B cell (primary cell): ENCODE data around the gene CSF1. TPM values are rescaled to one million over a fixed set of nuclear protein-coding genes. Genes with fewer than 3 reads are reported as not detected.
A peak's percentile ranks its signal among the peaks of the same experiment; 100 is the strongest.

Experiments
- ATAC-seq: fragments of 200-7000 bp; cut with Tn5 transposase; one replicate; pipeline ENCODE4 v1.10.0; 2021; ENCODE audit warnings: low read depth, mild to moderate bottlenecking, moderate number of reproducible peaks, moderate library complexity
- CTCF ChIA-PET: fragments of 350-600 bp; sonication (Branson Sonifier 250); formaldehyde crosslinking; loops from one replicate; lab custom pipeline; 2021; ENCODE audit warnings: antibody characterized with exemption, inconsistent platforms; lab: Charles Lee
- POLR2A ChIA-PET: fragments of 350-600 bp; sonication (Branson Sonifier 250); formaldehyde crosslinking; loops from one replicate; lab custom pipeline; 2021; ENCODE audit warnings: antibody characterized with exemption; lab: Charles Lee
- DNase-seq: peaks from one replicate; pipeline ENCODE4 v3.0.0; 2013
- H2AFZ ChIP-seq: 2 replicates; pipeline ENCODE4 v1.6.1; 2012; ENCODE audit warnings: mild to moderate bottlenecking, low read depth, low read length; ENCODE audit not compliant: insufficient read depth, poor library complexity, severe bottlenecking
- H3K27ac ChIP-seq, 2 donors: 1 replicate in 1 of 2; 2 replicates in 1 of 2; pipeline ENCODE4 v1.5.1; 2012 to 2013; ENCODE audit warnings: low read length in 2 of 2, mild to moderate bottlenecking in 2 of 2, moderate library complexity in 1 of 2
- H3K27me3 ChIP-seq, 4 experiments: fragments of 200-600 bp in 1 of 4; sonication (generic) in 1 of 4; replicated peaks in 1 of 4; 1 replicate in 2 of 4; 2 replicates in 2 of 4; pipeline versions ENCODE4 v1.6.1 to v1.7.0; 2013 to 2016; ENCODE audit warnings: low read length in 3 of 4, mild to moderate bottlenecking in 2 of 4, mixed read lengths in 1 of 4, moderate library complexity in 1 of 4; ENCODE audit not compliant: insufficient read depth in 4 of 4, control insufficient read depth in 3 of 4; ENCODE audit errors: control extremely low read depth in 1 of 4
- H3K36me3 ChIP-seq, 2 experiments: replicated peaks in 1 of 2; 1 replicate in 1 of 2; 2 replicates in 1 of 2; pipeline versions ENCODE4 v1.6.1 to v1.7.1; 2013; ENCODE audit warnings: low read length in 1 of 2; ENCODE audit not compliant: insufficient read depth in 2 of 2, control insufficient read depth in 1 of 2; ENCODE audit errors: control extremely low read depth in 1 of 2, extremely low read depth in 1 of 2
- H3K4me1 ChIP-seq, 2 donors: fragments of 200-600 bp in 1 of 2; sonication (generic) in 1 of 2; 1 replicate in 1 of 2; 2 replicates in 1 of 2; pipeline versions ENCODE4 v1.5.1 to v1.6.1; 2013 to 2017; ENCODE audit warnings: low read length in 2 of 2; ENCODE audit not compliant: control insufficient read depth in 2 of 2, insufficient read depth in 2 of 2
- H3K4me2 ChIP-seq: replicated peaks from 2 replicates; pipeline ENCODE3; 2012; ENCODE audit warnings: mild to moderate bottlenecking, low read depth, low read length; ENCODE audit not compliant: poor library complexity, severe bottlenecking
- H3K4me3 ChIP-seq, 5 experiments: fragments of 200-600 bp in 1 of 5; sonication (generic) in 1 of 5; 1 replicate in 3 of 5; 2 replicates in 2 of 5; pipeline versions ENCODE4 v1.5.1 to v1.7.0; 2011 to 2016; ENCODE audit warnings: low read length in 4 of 5, mild to moderate bottlenecking in 4 of 5, low read depth in 2 of 5, control low read depth in 1 of 5, moderate library complexity in 1 of 5; ENCODE audit not compliant: insufficient read depth in 1 of 5; ENCODE audit errors: control extremely low read depth in 1 of 5, extremely low read depth in 1 of 5
- H3K79me2 ChIP-seq: fragments of 200-600 bp; sonication (generic); one replicate; pipeline ENCODE4 v1.6.0; 2016; ENCODE audit warnings: low read length; ENCODE audit not compliant: control insufficient read depth, insufficient read depth
- H3K9ac ChIP-seq: fragments of 200-600 bp; sonication (generic); 2 replicates; pipeline ENCODE4 v1.6.1; 2017; ENCODE audit warnings: mild to moderate bottlenecking, low read length, moderate library complexity
- H3K9me3 ChIP-seq, 3 donors: one replicate each; pipeline versions ENCODE4 v1.6.1 to v1.7.1; 2013; ENCODE audit warnings: low read length in 2 of 3; ENCODE audit not compliant: control insufficient read depth in 2 of 3, insufficient read depth in 1 of 3; ENCODE audit errors: control extremely low read depth in 1 of 3
- H4K20me1 ChIP-seq: 2 replicates; pipeline ENCODE4 v1.6.0; 2012; ENCODE audit warnings: mild to moderate bottlenecking, low read length; ENCODE audit not compliant: insufficient read depth, control insufficient read depth, poor library complexity, severe bottlenecking
- H3K27ac Mint-ChIP-seq: one replicate; pipeline ENCODE4 v1.8.0; 2021; ENCODE audit warnings: mixed read lengths
- H3K27me3 Mint-ChIP-seq: one replicate; pipeline ENCODE4 v1.8.0; 2021; ENCODE audit warnings: mixed read lengths
- H3K4me1 Mint-ChIP-seq: one replicate; pipeline ENCODE4 v1.8.0; 2021; ENCODE audit warnings: mixed read lengths
- H3K4me3 Mint-ChIP-seq: one replicate; pipeline ENCODE4 v1.8.0; 2021; ENCODE audit warnings: mixed read lengths
- H3K9me3 Mint-ChIP-seq: one replicate; pipeline ENCODE4 v1.8.0; 2022; ENCODE audit warnings: mixed read lengths; ENCODE audit not compliant: insufficient read depth
- EZH2 ChIP-seq: IDR thresholded peaks from 2 replicates; pipeline ENCODE4 v1.6.1; 2012; ENCODE audit warnings: borderline replicate concordance, low read depth, mild to moderate bottlenecking, moderate library complexity, low read length; ENCODE audit not compliant: insufficient read depth, poor library complexity, severe bottlenecking
- WGBS: methylation state at CpG from one replicate; pipeline ENCODE4 v1.1.5; 2013; ENCODE audit warnings: missing lambda C conversion rate; ENCODE audit not compliant: insufficient coverage; 5-methylcytosine and 5-hydroxymethylcytosine counted together
- intact Hi-C: fragments of 100-400 bp; cut with micrococcal nuclease; formaldehyde crosslinking; loops from one replicate; pipeline ENCODE4 v1.10.0; 2022
- polyA plus RNA-seq: library from polyadenylated mRNA; depleted of rRNA; stranded (reverse); fragments of >200 nt; gene quantifications from 2 replicates; pipeline ENCODE4 v1.2.3, GENCODE V29; 2012
- total RNA-seq, 2 donors: library from RNA; stranded (reverse); fragments of 120-200 nt in 1 of 2; gene quantifications; 1 replicate in 1 of 2; 2 replicates in 1 of 2; pipeline versions ENCODE4 v1.2.3 to v1.2.4, GENCODE V29; 2013 to 2022
- TF ChIP-seq, protein P1 (sequence below): fragments of 200-600 bp; IDR thresholded peaks from one replicate; pipeline ENCODE4 v1.8.0; 2022; ENCODE audit warnings: antibody characterized with exemption, mild to moderate bottlenecking

Gene CSF1
- total and polyA plus RNA-seq, 2 donors (not counting 1 experiment from before 2014, with no cell fraction given): 0.55 to 4.2 TPM

DNA sequence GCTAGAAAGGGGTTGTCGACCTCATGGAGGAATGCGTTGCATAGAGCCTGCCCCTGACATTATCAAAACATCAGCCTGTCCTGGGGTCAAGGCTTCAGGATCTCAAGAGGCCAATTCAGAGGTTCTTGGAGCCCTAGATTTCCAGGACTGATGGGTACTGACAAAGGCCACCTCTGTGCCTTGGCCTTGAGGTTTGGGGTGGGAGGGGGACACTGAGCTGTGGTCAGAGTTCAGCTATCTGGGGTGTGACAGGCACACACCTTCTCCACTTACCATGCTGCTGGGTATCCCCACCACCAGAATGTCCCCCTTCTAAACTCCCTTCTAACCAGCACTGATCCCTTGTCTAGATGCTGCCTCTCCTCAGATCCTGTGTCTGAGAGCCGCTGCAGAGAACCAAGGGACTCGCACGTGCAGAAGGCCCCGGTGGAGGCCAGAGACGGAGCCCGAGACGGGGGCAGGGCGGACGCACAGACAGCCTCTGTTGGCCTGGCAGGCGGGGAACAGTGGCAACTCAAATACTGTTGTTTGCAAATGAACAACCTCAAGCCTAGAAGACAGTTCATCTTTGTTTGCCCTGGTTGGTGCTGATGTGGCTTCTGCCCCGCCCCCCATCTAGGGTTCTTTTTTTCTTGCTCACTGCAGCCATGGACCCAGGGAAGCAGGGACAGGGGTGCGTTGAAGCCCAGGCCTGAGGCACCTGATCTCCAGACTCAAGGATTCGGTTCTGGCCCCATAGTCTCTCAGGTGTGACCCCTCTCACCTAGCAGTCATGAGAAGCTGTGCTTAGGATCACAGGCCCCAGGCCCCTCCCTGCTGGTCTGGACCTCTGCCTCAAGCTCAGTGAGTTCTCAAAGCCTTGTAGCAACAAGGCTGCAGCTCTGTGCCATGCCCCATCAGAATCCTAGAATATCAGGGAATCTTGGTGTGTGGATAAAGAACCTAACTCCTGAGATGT is 28.1 kb upstream of the CSF1 start:
- H2AFZ ChIP-seq: no peak overlapping the region
- H3K9ac ChIP-seq: no peak overlapping the region
- no peaks in the 10 kb centered on the region for H3K79me2 ChIP-seq
- intact Hi-C loops: no loop called here
- ATAC-seq (no peak), DNase-seq (no peak)
- no peak for TF ChIP-seq EZH2
- TF ChIP-seq, protein P1, sequence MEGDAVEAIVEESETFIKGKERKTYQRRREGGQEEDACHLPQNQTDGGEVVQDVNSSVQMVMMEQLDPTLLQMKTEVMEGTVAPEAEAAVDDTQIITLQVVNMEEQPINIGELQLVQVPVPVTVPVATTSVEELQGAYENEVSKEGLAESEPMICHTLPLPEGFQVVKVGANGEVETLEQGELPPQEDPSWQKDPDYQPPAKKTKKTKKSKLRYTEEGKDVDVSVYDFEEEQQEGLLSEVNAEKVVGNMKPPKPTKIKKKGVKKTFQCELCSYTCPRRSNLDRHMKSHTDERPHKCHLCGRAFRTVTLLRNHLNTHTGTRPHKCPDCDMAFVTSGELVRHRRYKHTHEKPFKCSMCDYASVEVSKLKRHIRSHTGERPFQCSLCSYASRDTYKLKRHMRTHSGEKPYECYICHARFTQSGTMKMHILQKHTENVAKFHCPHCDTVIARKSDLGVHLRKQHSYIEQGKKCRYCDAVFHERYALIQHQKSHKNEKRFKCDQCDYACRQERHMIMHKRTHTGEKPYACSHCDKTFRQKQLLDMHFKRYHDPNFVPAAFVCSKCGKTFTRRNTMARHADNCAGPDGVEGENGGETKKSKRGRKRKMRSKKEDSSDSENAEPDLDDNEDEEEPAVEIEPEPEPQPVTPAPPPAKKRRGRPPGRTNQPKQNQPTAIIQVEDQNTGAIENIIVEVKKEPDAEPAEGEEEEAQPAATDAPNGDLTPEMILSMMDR: no peak
- H3K4me1 Mint-ChIP-seq: peaks cover 34% of the 10 kb centered on the region
- no peaks in the 10 kb centered on the region for H3K36me3 ChIP-seq
- H3K27ac Mint-ChIP-seq: peak overlapping the region; percentile 51
- no peak overlapping the region for H3K4me2 ChIP-seq
- H4K20me1 ChIP-seq: no peaks in the 10 kb centered on the region
- H3K27ac ChIP-seq: no peak overlapping the region
- no peak overlapping the region for H3K4me3 Mint-ChIP-seq
- ChIA-PET POLR2A (interaction anchor here (0.6 kb wide), 1 partner anchor 65 kb away, joined by 10 read pairs; no protein-coding TSS in a partner anchor), CTCF (no interaction called here)
- peaks cover 3% of the 10 kb centered on the region for H3K27me3 Mint-ChIP-seq
- H3K27me3 ChIP-seq: peaks cover 0 to 6% (median 2%) of the 10 kb centered on the region in 4 experiments
- H3K9me3 Mint-ChIP-seq: no peaks in the 10 kb centered on the region
- H3K4me1 ChIP-seq: peaks cover 22 to 29% of the 10 kb centered on the region in 2 donors
- no peaks in the 10 kb centered on the region for H3K9me3 ChIP-seq
- 94% methylated on average over 15 of the region's 15 CpGs for WGBS
- no peak overlapping the region for H3K4me3 ChIP-seq
